HEK293 (cell line): ENCODE results near the gene MLEC.
A peak's percentile ranks its signal among the peaks of the same experiment; 100 is the strongest.

Experiments
- CTCF ChIA-PET: fragments of 350-600 bp; formaldehyde crosslinking; extraction: SDS; loops from one replicate; lab custom pipeline; 2021; ENCODE audit warnings: antibody characterized with exemption; lab: Yijun Ruan, JAX
- POLR2A ChIA-PET: fragments of 300-600 bp; formaldehyde crosslinking; extraction: SDS; loops from one replicate; lab custom pipeline; 2020; ENCODE audit warnings: antibody characterized with exemption, inconsistent platforms; lab: Yijun Ruan, JAX
- H3K27ac ChIP-seq: fragments of 200-500 bp; sonication (Bioruptor generic); 2 replicates; pipeline ENCODE4 v1.5.1; 2014; ENCODE audit warnings: low read depth, low read length, control low read depth, inconsistent platforms; ENCODE audit errors: extremely low read depth
- H3K36me3 ChIP-seq, 2 experiments: fragments of 200-500 bp in 1 of 2; sonication (Bioruptor generic) in 1 of 2; 1 replicate in 1 of 2; 2 replicates in 1 of 2; pipeline ENCODE4 v1.5.1; 2014 to 2017; ENCODE audit warnings: inconsistent platforms in 2 of 2, low read length in 2 of 2; ENCODE audit not compliant: control insufficient read depth in 2 of 2, insufficient read depth in 1 of 2
- H3K4me1 ChIP-seq: fragments of 200-500 bp; sonication (Bioruptor generic); 2 replicates; pipeline ENCODE4 v1.5.1; 2014; ENCODE audit warnings: mild to moderate bottlenecking, low read length, inconsistent platforms; ENCODE audit not compliant: control insufficient read depth, insufficient read depth
- H3K4me3 ChIP-seq: 2 replicates; pipeline ENCODE4 v1.5.1; 2011; ENCODE audit warnings: low read depth, mild to moderate bottlenecking, control low read depth, low read length, moderate library complexity
- H3K9me3 ChIP-seq: fragments of 200-500 bp; sonication (Bioruptor generic); 2 replicates; pipeline ENCODE4 v1.5.1; 2014; ENCODE audit warnings: low read depth, low read length, inconsistent platforms; ENCODE audit not compliant: control insufficient read depth, insufficient read depth
- GLI4 ChIP-seq: fragments of 450-650 bp; formaldehyde crosslinking; IDR thresholded peaks from 2 replicates; pipeline ENCODE4 v1.5.1; 2016; ENCODE audit warnings: missing biosample characterization, missing genetic modification characterization
- KLF7 ChIP-seq: fragments of 450-650 bp; formaldehyde crosslinking; IDR thresholded peaks from 2 replicates; pipeline ENCODE4 v1.5.1; 2016; ENCODE audit warnings: missing biosample characterization, missing genetic modification characterization, borderline replicate concordance
- OSR2 ChIP-seq: fragments of 450-650 bp; formaldehyde crosslinking; IDR thresholded peaks from 2 replicates; pipeline ENCODE4 v1.5.1; 2016; ENCODE audit warnings: missing biosample characterization, missing genetic modification characterization
- TCF7L2 ChIP-seq: IDR thresholded peaks from 2 replicates; pipeline ENCODE4 v1.6.1; 2011; ENCODE audit warnings: low read depth, mild to moderate bottlenecking, inconsistent platforms, low read length, moderate library complexity, borderline replicate concordance
- ZNF121 ChIP-seq: fragments of 450-650 bp; formaldehyde crosslinking; IDR thresholded peaks from 2 replicates; pipeline ENCODE4 v1.5.1; 2016; ENCODE audit warnings: missing biosample characterization, missing genetic modification characterization
- ZNF140 ChIP-seq: fragments of 450-650 bp; formaldehyde crosslinking; IDR thresholded peaks from 2 replicates; pipeline ENCODE4 v1.5.1; 2016; ENCODE audit warnings: missing biosample characterization, missing genetic modification characterization
- ZNF155 ChIP-seq: fragments of 450-650 bp; formaldehyde crosslinking; IDR thresholded peaks from 2 replicates; pipeline ENCODE4 v1.5.1; 2016; ENCODE audit warnings: missing biosample characterization, missing genetic modification characterization
- ZNF169 ChIP-seq: fragments of 450-650 bp; formaldehyde crosslinking; IDR thresholded peaks from 2 replicates; pipeline ENCODE4 v1.5.1; 2016; ENCODE audit warnings: missing biosample characterization, missing genetic modification characterization
- ZNF184 ChIP-seq: fragments of 450-650 bp; IDR thresholded peaks from 2 replicates; pipeline ENCODE4 v1.5.1; 2018; ENCODE audit warnings: missing biosample characterization, mild to moderate bottlenecking, missing genetic modification characterization
- ZNF211 ChIP-seq: fragments of 450-650 bp; formaldehyde crosslinking; IDR thresholded peaks from 2 replicates; pipeline ENCODE4 v1.5.1; 2016; ENCODE audit warnings: low read depth, missing biosample characterization, missing genetic modification characterization
- ZNF335 ChIP-seq: fragments of 450-650 bp; formaldehyde crosslinking; conservative IDR thresholded peaks from 2 replicates; pipeline ENCODE4 v1.5.1; 2016; ENCODE audit warnings: missing biosample characterization, missing genetic modification characterization
- ZNF416 ChIP-seq: fragments of 450-650 bp; formaldehyde crosslinking; IDR thresholded peaks from 2 replicates; pipeline ENCODE4 v1.5.1; 2016; ENCODE audit warnings: missing biosample characterization, missing genetic modification characterization
- ZNF549 ChIP-seq: fragments of 450-650 bp; IDR thresholded peaks from 2 replicates; pipeline ENCODE4 v1.5.1; 2018; ENCODE audit warnings: missing biosample characterization, missing genetic modification characterization, mild to moderate bottlenecking, inconsistent platforms, moderate library complexity
- ZNF600 ChIP-seq: fragments of 450-650 bp; formaldehyde crosslinking; IDR thresholded peaks from 2 replicates; pipeline ENCODE4 v1.5.1; 2016; ENCODE audit warnings: missing biosample characterization, missing genetic modification characterization
- ZNF837 ChIP-seq: fragments of 450-650 bp; formaldehyde crosslinking; IDR thresholded peaks from 2 replicates; pipeline ENCODE4 v1.5.1; 2016; ENCODE audit warnings: missing biosample characterization, missing genetic modification characterization
- ZNF843 ChIP-seq: fragments of 450-650 bp; formaldehyde crosslinking; IDR thresholded peaks from 2 replicates; pipeline ENCODE4 v1.5.1; 2016; ENCODE audit warnings: missing biosample characterization, missing genetic modification characterization
- ZXDB ChIP-seq: fragments of 450-650 bp; formaldehyde crosslinking; IDR thresholded peaks from 2 replicates; pipeline ENCODE4 v1.5.1; 2016; ENCODE audit warnings: missing biosample characterization, missing genetic modification characterization
- TF ChIP-seq, protein P1 (sequence below): fragments of 450-650 bp; formaldehyde crosslinking; IDR thresholded peaks from 2 replicates; pipeline ENCODE4 v1.5.1; 2016; ENCODE audit warnings: missing biosample characterization, missing genetic modification characterization, borderline replicate concordance
- TF ChIP-seq, protein P2 (sequence below): fragments of 450-650 bp; IDR thresholded peaks from 2 replicates; pipeline ENCODE4 v1.5.1; 2018; ENCODE audit warnings: missing biosample characterization, mild to moderate bottlenecking, missing genetic modification characterization
- TF ChIP-seq, protein P3 (sequence below): fragments of 450-650 bp; formaldehyde crosslinking; IDR thresholded peaks from 2 replicates; pipeline ENCODE4 v1.5.1; 2016; ENCODE audit warnings: missing biosample characterization, missing genetic modification characterization, borderline replicate concordance
- TF ChIP-seq, protein P4 (sequence below): fragments of 450-650 bp; formaldehyde crosslinking; IDR thresholded peaks from 2 replicates; pipeline ENCODE4 v1.5.1; 2016; ENCODE audit warnings: missing biosample characterization, missing genetic modification characterization, low read depth
- TF ChIP-seq, protein P5 (sequence below): fragments of 450-650 bp; formaldehyde crosslinking; IDR thresholded peaks from 2 replicates; pipeline ENCODE4 v1.5.1; 2017; ENCODE audit warnings: missing biosample characterization, missing genetic modification characterization

Gene MLEC

DNA sequence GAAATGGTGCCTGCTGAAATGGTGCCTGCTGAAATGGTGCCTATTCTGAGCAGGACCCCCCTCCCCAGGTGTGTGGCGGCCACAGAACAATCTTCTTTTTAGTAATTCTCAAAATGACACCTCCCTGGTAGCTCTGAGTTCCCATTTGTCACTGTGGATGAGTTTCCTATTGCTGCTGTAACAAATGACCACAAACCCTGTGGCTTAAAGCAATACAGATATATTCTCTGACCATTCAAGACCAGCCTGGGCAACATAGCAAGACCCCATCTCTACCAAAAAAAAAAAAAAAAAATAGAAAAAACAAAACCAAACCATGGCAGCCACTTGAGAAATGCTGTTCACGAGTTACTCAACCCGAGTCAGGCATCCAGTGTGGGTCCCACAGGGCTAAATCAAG lies 46.6 kb downstream of the MLEC start:
- Histone ChIP-seq H3K27ac (no peak overlapping the region), H3K36me3 (peaks cover 5 to 41% of the 10 kb centered on the region in 2 experiments; a peak in 2 of 3 replicates), H3K9me3 (no peaks in the 10 kb centered on the region), H3K4me3 (no peak overlapping the region), H3K4me1 (no peaks in the 10 kb centered on the region)
- TF ChIP-seq ZNF121 (tag by site-specific recombination): peak; percentile 80; the same call in 1 of the 2 replicates
- TF ChIP-seq ZXDB (tag by site-specific recombination): no peak
- TF ChIP-seq TCF7L2: no peak
- TF ChIP-seq GLI4 (tag by site-specific recombination): no peak
- no peak for TF ChIP-seq ZNF600 (tag by site-specific recombination)
- TF ChIP-seq, protein P1, sequence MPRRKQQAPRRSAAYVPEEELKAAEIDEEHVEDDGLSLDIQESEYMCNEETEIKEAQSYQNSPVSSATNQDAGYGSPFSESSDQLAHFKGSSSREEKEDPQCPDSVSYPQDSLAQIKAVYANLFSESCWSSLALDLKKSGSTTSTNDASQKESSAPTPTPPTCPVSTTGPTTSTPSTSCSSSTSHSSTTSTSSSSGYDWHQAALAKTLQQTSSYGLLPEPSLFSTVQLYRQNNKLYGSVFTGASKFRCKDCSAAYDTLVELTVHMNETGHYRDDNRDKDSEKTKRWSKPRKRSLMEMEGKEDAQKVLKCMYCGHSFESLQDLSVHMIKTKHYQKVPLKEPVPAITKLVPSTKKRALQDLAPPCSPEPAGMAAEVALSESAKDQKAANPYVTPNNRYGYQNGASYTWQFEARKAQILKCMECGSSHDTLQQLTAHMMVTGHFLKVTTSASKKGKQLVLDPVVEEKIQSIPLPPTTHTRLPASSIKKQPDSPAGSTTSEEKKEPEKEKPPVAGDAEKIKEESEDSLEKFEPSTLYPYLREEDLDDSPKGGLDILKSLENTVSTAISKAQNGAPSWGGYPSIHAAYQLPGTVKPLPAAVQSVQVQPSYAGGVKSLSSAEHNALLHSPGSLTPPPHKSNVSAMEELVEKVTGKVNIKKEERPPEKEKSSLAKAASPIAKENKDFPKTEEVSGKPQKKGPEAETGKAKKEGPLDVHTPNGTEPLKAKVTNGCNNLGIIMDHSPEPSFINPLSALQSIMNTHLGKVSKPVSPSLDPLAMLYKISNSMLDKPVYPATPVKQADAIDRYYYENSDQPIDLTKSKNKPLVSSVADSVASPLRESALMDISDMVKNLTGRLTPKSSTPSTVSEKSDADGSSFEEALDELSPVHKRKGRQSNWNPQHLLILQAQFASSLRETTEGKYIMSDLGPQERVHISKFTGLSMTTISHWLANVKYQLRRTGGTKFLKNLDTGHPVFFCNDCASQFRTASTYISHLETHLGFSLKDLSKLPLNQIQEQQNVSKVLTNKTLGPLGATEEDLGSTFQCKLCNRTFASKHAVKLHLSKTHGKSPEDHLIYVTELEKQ (tag by site-specific recombination): no peak
- TF ChIP-seq ZNF843 (tag by site-specific recombination): no peak
- POLR2A ChIA-PET: interaction anchor here (0.7 kb wide), 1 partner anchor 14 kb away, joined by 4 read pairs; no protein-coding TSS in a partner anchor
- CTCF ChIA-PET: interaction anchor here (0.6 kb wide), 1 partner anchor 280 kb away, joined by 3 read pairs; no protein-coding TSS in a partner anchor

DNA sequence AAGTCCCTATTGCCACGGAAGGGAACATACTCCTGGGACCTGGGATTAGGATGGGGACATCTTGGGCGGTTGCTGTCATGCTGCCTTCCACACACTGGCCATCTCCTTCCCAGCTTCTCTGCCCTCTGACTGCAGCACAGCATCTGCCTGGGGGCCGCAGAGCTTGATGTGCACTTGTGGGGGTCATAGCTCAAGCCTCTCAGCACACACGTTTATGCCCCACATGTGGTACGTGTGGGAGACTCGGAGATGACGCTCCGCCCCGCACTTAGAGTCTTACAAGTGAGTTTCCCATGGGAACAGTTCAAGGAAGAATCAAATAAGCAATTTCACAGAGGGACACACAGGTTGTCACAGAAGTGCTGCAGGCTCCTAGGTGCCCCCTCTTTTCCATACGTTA lies 47.3 kb downstream of the MLEC start:
- POLR2A ChIA-PET: no interaction called here
- Histone ChIP-seq H3K9me3 (no peaks in the 10 kb centered on the region), H3K27ac (no peak overlapping the region), H3K4me1 (no peaks in the 10 kb centered on the region), H3K4me3 (no peak overlapping the region), H3K36me3 (peaks cover 4 to 43% of the 10 kb centered on the region in 2 experiments; a peak in 2 of 3 replicates)
- CTCF ChIA-PET: interaction anchor here (0.6 kb wide), 1 partner anchor 279 kb away, joined by 3 read pairs; no protein-coding TSS in a partner anchor
- TF ChIP-seq KLF7 (no peak), ZNF416 (tag by site-specific recombination) (no peak), ZNF184 (no peak), ZNF211 (tag by site-specific recombination) (no peak), ZNF169 (tag by site-specific recombination) (no peak), OSR2 (tag by site-specific recombination) (no peak), ZNF837 (tag by site-specific recombination) (no peak), ZNF140 (tag by site-specific recombination) (no peak), GLI4 (tag by site-specific recombination) (no peak), ZNF155 (tag by site-specific recombination) (no peak), ZNF335 (tag by site-specific recombination) (no peak), ZNF549 (tag by site-specific recombination) (no peak)
- TF ChIP-seq, protein P2, sequence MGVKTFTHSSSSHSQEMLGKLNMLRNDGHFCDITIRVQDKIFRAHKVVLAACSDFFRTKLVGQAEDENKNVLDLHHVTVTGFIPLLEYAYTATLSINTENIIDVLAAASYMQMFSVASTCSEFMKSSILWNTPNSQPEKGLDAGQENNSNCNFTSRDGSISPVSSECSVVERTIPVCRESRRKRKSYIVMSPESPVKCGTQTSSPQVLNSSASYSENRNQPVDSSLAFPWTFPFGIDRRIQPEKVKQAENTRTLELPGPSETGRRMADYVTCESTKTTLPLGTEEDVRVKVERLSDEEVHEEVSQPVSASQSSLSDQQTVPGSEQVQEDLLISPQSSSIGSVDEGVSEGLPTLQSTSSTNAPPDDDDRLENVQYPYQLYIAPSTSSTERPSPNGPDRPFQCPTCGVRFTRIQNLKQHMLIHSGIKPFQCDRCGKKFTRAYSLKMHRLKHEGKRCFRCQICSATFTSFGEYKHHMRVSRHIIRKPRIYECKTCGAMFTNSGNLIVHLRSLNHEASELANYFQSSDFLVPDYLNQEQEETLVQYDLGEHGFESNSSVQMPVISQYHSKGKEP (tag by site-specific recombination): no peak
- TF ChIP-seq, protein P1 (tag by site-specific recombination): no peak
- TF ChIP-seq, protein P3, sequence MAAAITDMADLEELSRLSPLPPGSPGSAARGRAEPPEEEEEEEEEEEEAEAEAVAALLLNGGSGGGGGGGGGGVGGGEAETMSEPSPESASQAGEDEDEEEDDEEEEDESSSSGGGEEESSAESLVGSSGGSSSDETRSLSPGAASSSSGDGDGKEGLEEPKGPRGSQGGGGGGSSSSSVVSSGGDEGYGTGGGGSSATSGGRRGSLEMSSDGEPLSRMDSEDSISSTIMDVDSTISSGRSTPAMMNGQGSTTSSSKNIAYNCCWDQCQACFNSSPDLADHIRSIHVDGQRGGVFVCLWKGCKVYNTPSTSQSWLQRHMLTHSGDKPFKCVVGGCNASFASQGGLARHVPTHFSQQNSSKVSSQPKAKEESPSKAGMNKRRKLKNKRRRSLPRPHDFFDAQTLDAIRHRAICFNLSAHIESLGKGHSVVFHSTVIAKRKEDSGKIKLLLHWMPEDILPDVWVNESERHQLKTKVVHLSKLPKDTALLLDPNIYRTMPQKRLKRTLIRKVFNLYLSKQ (tag by site-specific recombination): no peak
- TF ChIP-seq, protein P4, sequence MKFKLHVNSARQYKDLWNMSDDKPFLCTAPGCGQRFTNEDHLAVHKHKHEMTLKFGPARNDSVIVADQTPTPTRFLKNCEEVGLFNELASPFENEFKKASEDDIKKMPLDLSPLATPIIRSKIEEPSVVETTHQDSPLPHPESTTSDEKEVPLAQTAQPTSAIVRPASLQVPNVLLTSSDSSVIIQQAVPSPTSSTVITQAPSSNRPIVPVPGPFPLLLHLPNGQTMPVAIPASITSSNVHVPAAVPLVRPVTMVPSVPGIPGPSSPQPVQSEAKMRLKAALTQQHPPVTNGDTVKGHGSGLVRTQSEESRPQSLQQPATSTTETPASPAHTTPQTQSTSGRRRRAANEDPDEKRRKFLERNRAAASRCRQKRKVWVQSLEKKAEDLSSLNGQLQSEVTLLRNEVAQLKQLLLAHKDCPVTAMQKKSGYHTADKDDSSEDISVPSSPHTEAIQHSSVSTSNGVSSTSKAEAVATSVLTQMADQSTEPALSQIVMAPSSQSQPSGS (tag by site-specific recombination): no peak
- TF ChIP-seq, protein P5, sequence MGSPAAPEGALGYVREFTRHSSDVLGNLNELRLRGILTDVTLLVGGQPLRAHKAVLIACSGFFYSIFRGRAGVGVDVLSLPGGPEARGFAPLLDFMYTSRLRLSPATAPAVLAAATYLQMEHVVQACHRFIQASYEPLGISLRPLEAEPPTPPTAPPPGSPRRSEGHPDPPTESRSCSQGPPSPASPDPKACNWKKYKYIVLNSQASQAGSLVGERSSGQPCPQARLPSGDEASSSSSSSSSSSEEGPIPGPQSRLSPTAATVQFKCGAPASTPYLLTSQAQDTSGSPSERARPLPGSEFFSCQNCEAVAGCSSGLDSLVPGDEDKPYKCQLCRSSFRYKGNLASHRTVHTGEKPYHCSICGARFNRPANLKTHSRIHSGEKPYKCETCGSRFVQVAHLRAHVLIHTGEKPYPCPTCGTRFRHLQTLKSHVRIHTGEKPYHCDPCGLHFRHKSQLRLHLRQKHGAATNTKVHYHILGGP (tag by site-specific recombination): no peak
